Effector memory CD4-positive, alpha-beta T cell (primary cell): ENCODE measurements around the gene SLC35C1.
A peak's percentile ranks its signal among the peaks of the same experiment; 100 is the strongest.

Experiments
- DNase-seq, 3 donors: peaks; one replicate each; pipeline ENCODE4 v3.0.0-alpha.2; 2020
- H3K27ac ChIP-seq: 2 replicates; pipeline ENCODE4 v1.7.0; 2013; ENCODE audit warnings: mild to moderate bottlenecking, low read length, moderate library complexity; ENCODE audit not compliant: insufficient read depth, poor library complexity, severe bottlenecking
- H3K27me3 ChIP-seq: replicated peaks from 2 replicates; pipeline ENCODE4 v1.7.0; 2013; ENCODE audit warnings: mild to moderate bottlenecking, low read length; ENCODE audit not compliant: insufficient read depth, control insufficient read depth, poor library complexity, severe bottlenecking
- H3K36me3 ChIP-seq: 2 replicates; pipeline ENCODE4 v1.7.0; 2013; ENCODE audit warnings: mild to moderate bottlenecking, low read length, moderate library complexity; ENCODE audit not compliant: control insufficient read depth, insufficient read depth
- H3K4me1 ChIP-seq: 2 replicates; pipeline ENCODE4 v1.7.0; 2013; ENCODE audit warnings: low read length, mild to moderate bottlenecking; ENCODE audit not compliant: control insufficient read depth, insufficient read depth, poor library complexity, severe bottlenecking
- H3K4me3 ChIP-seq: 2 replicates; pipeline ENCODE4 v1.7.0; 2013; ENCODE audit warnings: low read length, low read depth, mild to moderate bottlenecking; ENCODE audit not compliant: insufficient read depth, poor library complexity, severe bottlenecking
- H3K9me3 ChIP-seq: 2 replicates; pipeline ENCODE4 v1.7.0; 2013; ENCODE audit warnings: mild to moderate bottlenecking, low read length, moderate library complexity; ENCODE audit not compliant: control insufficient read depth

The SLC35C1 gene

GRCh38 chr11:45844822-45845578 is 40.1 kb downstream of the SLC35C1 start:
- Histone ChIP-seq H3K4me3 (no peak overlapping the region), H3K9me3 (no peaks in the 10 kb centered on the region), H3K27me3 (no peaks in the 10 kb centered on the region), H3K27ac (no peak overlapping the region), H3K4me1 (peaks cover 23% of the 10 kb centered on the region), H3K36me3 (no peaks in the 10 kb centered on the region)
- DNase-seq, result no peak

GRCh38 chr11:45846174-45846675 is 41.3 kb downstream of the SLC35C1 start:
- no peaks in the 10 kb centered on the region for H3K9me3 ChIP-seq
- H3K4me1 ChIP-seq, result peaks cover 28% of the 10 kb centered on the region
- peak overlapping the region; percentile 93 for H3K4me3 ChIP-seq
- H3K36me3 ChIP-seq, result peaks cover 4% of the 10 kb centered on the region
- peak overlapping the region; percentile 95 for H3K27ac ChIP-seq
- no peak for DNase-seq
- H3K27me3 ChIP-seq, result no peaks in the 10 kb centered on the region

GRCh38 chr11:45846974-45847910 is 42.3 kb downstream of the SLC35C1 start, which contains the start of gene CRY2:
Gene CRY2, plus strand, starts transcription at chr11:45847475. Its CDS starts 16 bp downstream, at chr11:45847491.
- H3K4me1 ChIP-seq, result peaks cover 28% of the 10 kb centered on the region

GRCh38 chr11:45847911-45848316 is 43.0 kb downstream of the SLC35C1 start:
- no peaks in the 10 kb centered on the region for H3K27me3 ChIP-seq
- peak in 2 of 3 donors; percentile 7 to 23 for DNase-seq

More at GRCh38 chr11:45846974-45847910, 42.3 kb downstream of the SLC35C1 start, which contains the start of gene CRY2:
- H3K27ac ChIP-seq, result peak within 1 kb of the TSS; percentile 95
- H3K9me3 ChIP-seq, result no peaks in the 10 kb centered on the region
- peak; percentile 98 for DNase-seq
- H3K27me3 ChIP-seq, result no peaks in the 10 kb centered on the region
- peaks cover 10% of the 10 kb centered on the region for H3K36me3 ChIP-seq
- H3K4me3 ChIP-seq, result peak within 1 kb of the TSS; percentile 93

GRCh38 chr11:45848654-45849081 is 43.7 kb downstream of the SLC35C1 start:
- peak overlapping the region; percentile 95 for H3K27ac ChIP-seq
- H3K4me3 ChIP-seq, result no peak overlapping the region

More at GRCh38 chr11:45847911-45848316, 43.0 kb downstream of the SLC35C1 start:
- no peaks in the 10 kb centered on the region for H3K9me3 ChIP-seq
- H3K36me3 ChIP-seq, result peaks cover 10% of the 10 kb centered on the region
- peaks cover 28% of the 10 kb centered on the region for H3K4me1 ChIP-seq
- H3K27ac ChIP-seq, result peak overlapping the region; percentile 95
- peak overlapping the region; percentile 93 for H3K4me3 ChIP-seq

GRCh38 chr11:45850446-45850845 is 45.5 kb downstream of the SLC35C1 start:
- DNase-seq, result no peak
- no peak overlapping the region for H3K4me3 ChIP-seq
- H3K4me1 ChIP-seq, result peaks cover 24% of the 10 kb centered on the region
- peaks cover 10% of the 10 kb centered on the region for H3K36me3 ChIP-seq
- no peak overlapping the region for H3K27ac ChIP-seq
- no peaks in the 10 kb centered on the region for H3K27me3 ChIP-seq
- H3K9me3 ChIP-seq, result no peaks in the 10 kb centered on the region

More at GRCh38 chr11:45848654-45849081, 43.7 kb downstream of the SLC35C1 start:
- no peak for DNase-seq
- Histone ChIP-seq H3K4me1 (peaks cover 24% of the 10 kb centered on the region), H3K9me3 (no peaks in the 10 kb centered on the region), H3K27me3 (no peaks in the 10 kb centered on the region), H3K36me3 (peaks cover 10% of the 10 kb centered on the region)

GRCh38 chr11:45851228-45851627 is 46.3 kb downstream of the SLC35C1 start:
- Histone ChIP-seq H3K27me3 (no peaks in the 10 kb centered on the region), H3K27ac (no peak overlapping the region), H3K9me3 (no peaks in the 10 kb centered on the region), H3K4me1 (peaks cover 23% of the 10 kb centered on the region), H3K36me3 (peaks cover 18% of the 10 kb centered on the region), H3K4me3 (no peak overlapping the region)
- no peak for DNase-seq

- no peak for DNase-seq
- Histone ChIP-seq H3K27me3 (no peaks in the 10 kb centered on the region), H3K9me3 (no peaks in the 10 kb centered on the region), H3K4me3 (no peak overlapping the region), H3K27ac (no peak overlapping the region), H3K4me1 (peaks cover 16% of the 10 kb centered on the region), H3K36me3 (peaks cover 25% of the 10 kb centered on the region)
These were observed 47.2 kb downstream of the SLC35C1 start for GRCh38 chr11:45852018-45852711.

- H3K27ac ChIP-seq, result no peak overlapping the region
- DNase-seq, result no peak
- no peaks in the 10 kb centered on the region for H3K9me3 ChIP-seq
- no peaks in the 10 kb centered on the region for H3K27me3 ChIP-seq
- H3K4me3 ChIP-seq, result no peak overlapping the region
- peaks cover 31% of the 10 kb centered on the region for H3K36me3 ChIP-seq
- H3K4me1 ChIP-seq, result peaks cover 16% of the 10 kb centered on the region
These were observed 47.8 kb downstream of the SLC35C1 start for GRCh38 chr11:45852712-45853101.
